CD4-positive, alpha-beta T cell treated with Interleukin-6 for 4 hours (primary cell): Measurements from ENCODE around the gene IGFBP6.
"Not testable (repeated sequence)": the region's sequence is repeated elsewhere in the genome, so short reads cannot be mapped to it uniquely, and the experiment has no call there.

Experiments
- DNase-seq: peaks from one replicate; pipeline ENCODE4 v3.0.0-alpha.2; 2020; ENCODE audit warnings: mixed read lengths

Gene IGFBP6

GRCh38 chr12:53098354-53098981, 1.0 kb downstream of the IGFBP6 start:
- DNase-seq: peak; percentile 34

GRCh38 chr12:53099071-53099882, 1.8 kb downstream of the IGFBP6 start:
- peak; percentile 91 for DNase-seq

- no peak for DNase-seq
These were observed 3.1 kb downstream of the IGFBP6 start for GRCh38 chr12:53100466-53101151.

- no peak for DNase-seq
These were observed 3.8 kb downstream of the IGFBP6 start for GRCh38 chr12:53101266-53101665.

- no peak for DNase-seq
These were observed 4.7 kb downstream of the IGFBP6 start for GRCh38 chr12:53101931-53102781.

GRCh38 chr12:53102883-53103807, 5.7 kb downstream of the IGFBP6 start, which contains the start of gene SOAT2:
Gene SOAT2, plus strand, starts transcription at chr12:53103486. Its CDS starts 92 bp downstream, at chr12:53103578.
- peak; percentile 66 for DNase-seq

GRCh38 chr12:53103860-53104305, 6.4 kb downstream of the IGFBP6 start:
- DNase-seq: peak; percentile 35

GRCh38 chr12:53105256-53105655, 7.8 kb downstream of the IGFBP6 start:
- DNase-seq: no peak

GRCh38 chr12:53105712-53106439, 8.4 kb downstream of the IGFBP6 start:
- no peak for DNase-seq

GRCh38 chr12:53107122-53107521, 9.7 kb downstream of the IGFBP6 start:
- no peak for DNase-seq

GRCh38 chr12:53112431-53112830, 15.0 kb downstream of the IGFBP6 start:
- DNase-seq: not testable (repeated sequence)

GRCh38 chr12:53113136-53113705, 15.8 kb downstream of the IGFBP6 start:
- no peak for DNase-seq

- DNase-seq: no peak
These were observed 16.5 kb downstream of the IGFBP6 start for GRCh38 chr12:53113951-53114350.

- no peak for DNase-seq
These were observed 17.8 kb downstream of the IGFBP6 start for GRCh38 chr12:53115112-53115890.

GRCh38 chr12:53115891-53116648, 18.6 kb downstream of the IGFBP6 start:
- no peak for DNase-seq

- no peak for DNase-seq
These were observed 21.4 kb downstream of the IGFBP6 start for GRCh38 chr12:53118751-53119300.

- no peak for DNase-seq
These were observed 23.4 kb downstream of the IGFBP6 start for GRCh38 chr12:53120685-53121525.
